Measurements from ENCODE around the gene FREY1. TPM values are rescaled to one million over a fixed set of nuclear protein-coding genes. Genes with fewer than 3 reads are reported as not detected.

The FREY1 gene
- total and polyA plus RNA-seq, 2 of the 8 experiments (the other 6 are each of a cell fraction or from before 2014, with no cell fraction given): 0.32 to 1.1 TPM

GRCh38 chr11:45859661-45860140 is 47.4 kb downstream of the FREY1 start (continued):
- TF ChIP-seq PHF8 (conservative IDR thresholded peaks at IDR 0.05; ENCODE audit: low read depth, low read length): no peak
